Activated gamma-delta T cell treated with anti-CD3 and anti-CD28 coated beads, Interleukin-2, amount 50 U/mL, for 16 hours (primary cell): Measurements from ENCODE around the gene PTPRN2.
"Not testable (repeated sequence)": the region's sequence is repeated elsewhere in the genome, so short reads cannot be mapped to it uniquely, and the experiment has no call there.

Source experiments
- DNase-seq: peaks from one replicate; pipeline ENCODE4 v3.0.0-alpha.2; 2020; ENCODE audit warnings: low read depth

The PTPRN2 gene

GRCh38 chr7:158362912-158363905 lies 224.4 kb downstream of the PTPRN2 start:
- DNase-seq, result no peak

- no peak for DNase-seq
Measured at GRCh38 chr7:158362001-158362400, 225.6 kb downstream of the PTPRN2 start.

GRCh38 chr7:158361326-158361946 lies 226.2 kb downstream of the PTPRN2 start:
- DNase-seq, result no peak

- DNase-seq, result no peak
Measured at GRCh38 chr7:158358926-158359645, 228.5 kb downstream of the PTPRN2 start.

GRCh38 chr7:158357898-158358821 lies 229.5 kb downstream of the PTPRN2 start:
- no peak for DNase-seq

GRCh38 chr7:158357106-158357897 lies 230.3 kb downstream of the PTPRN2 start:
- DNase-seq, result no peak

GRCh38 chr7:158356454-158356853 lies 231.2 kb downstream of the PTPRN2 start:
- no peak for DNase-seq

GRCh38 chr7:158355456-158356065 lies 232.1 kb downstream of the PTPRN2 start:
- DNase-seq, result no peak

- DNase-seq, result no peak
Measured at GRCh38 chr7:158354861-158355260, 232.8 kb downstream of the PTPRN2 start.

- no peak for DNase-seq
Measured at GRCh38 chr7:158353606-158354570, 233.7 kb downstream of the PTPRN2 start.

GRCh38 chr7:158351899-158352729 lies 235.5 kb downstream of the PTPRN2 start:
- not testable (repeated sequence) for DNase-seq

- no peak for DNase-seq
Measured at GRCh38 chr7:158351481-158351880, 236.1 kb downstream of the PTPRN2 start.

- no peak for DNase-seq
Measured at GRCh38 chr7:158351051-158351450, 236.6 kb downstream of the PTPRN2 start.

GRCh38 chr7:158350166-158350900 lies 237.3 kb downstream of the PTPRN2 start:
- no peak for DNase-seq

- DNase-seq, result no peak
Measured at GRCh38 chr7:158348446-158348845, 239.2 kb downstream of the PTPRN2 start.

GRCh38 chr7:158348039-158348438 lies 239.6 kb downstream of the PTPRN2 start:
- DNase-seq, result not testable (repeated sequence)

GRCh38 chr7:158345731-158346130 lies 241.9 kb downstream of the PTPRN2 start:
- DNase-seq, result no peak
